Endothelial cell of hepatic sinusoid (primary cell): Measurements from ENCODE around the gene FAM163B.
"Not testable (repeated sequence)": the region's sequence is repeated elsewhere in the genome, so short reads cannot be mapped to it uniquely, and the experiment has no call there.

Experiments
- in situ Hi-C: cut with HindIII; loops from 2 replicates; pipeline ENCODE4 v1.10.0; 2017; ENCODE audit warnings: low sequenced_read_pairs

The FAM163B gene

DNA sequence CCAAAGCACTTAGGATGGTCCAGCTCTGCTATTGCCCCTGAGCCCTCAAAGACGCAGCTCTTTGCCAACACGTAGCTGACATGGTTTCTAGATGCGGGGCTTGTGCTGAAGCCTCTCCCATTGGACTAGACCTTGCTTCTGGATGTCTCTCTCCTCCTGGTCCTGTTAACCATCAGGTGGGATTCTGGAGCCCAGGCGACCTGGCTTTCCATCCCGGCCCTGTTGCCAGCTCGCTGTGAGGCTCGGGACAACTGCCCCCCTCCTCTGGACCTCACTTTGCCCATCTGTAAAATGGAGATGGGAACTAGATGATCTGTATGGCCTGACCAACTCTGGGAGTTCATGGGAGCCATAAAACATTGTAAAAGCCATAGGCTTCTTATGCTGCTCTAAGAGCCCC, 31.0 kb upstream of the FAM163B start:
- in situ Hi-C loops, result no loop called here

DNA sequence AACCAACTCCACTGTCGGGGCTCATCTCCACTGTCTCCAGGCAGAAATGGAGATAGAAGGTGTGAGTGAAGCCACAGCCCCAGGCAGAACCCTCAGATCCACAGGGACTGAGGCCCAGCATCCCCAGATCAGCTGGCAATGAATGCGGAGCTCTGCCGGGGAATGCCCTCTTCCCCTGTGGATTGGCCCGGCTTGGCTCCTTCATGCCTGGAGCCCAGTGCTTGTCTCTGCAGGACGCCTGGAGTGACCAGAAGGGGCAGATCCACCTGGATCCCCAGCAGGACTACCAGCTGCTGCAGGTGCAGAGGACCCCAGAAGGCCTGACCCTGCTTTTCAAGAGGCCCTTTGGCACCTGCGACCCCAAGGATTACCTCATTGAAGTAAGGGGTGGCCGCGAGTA, 30.4 kb upstream of the FAM163B start:
- in situ Hi-C loops, result no loop called here

DNA sequence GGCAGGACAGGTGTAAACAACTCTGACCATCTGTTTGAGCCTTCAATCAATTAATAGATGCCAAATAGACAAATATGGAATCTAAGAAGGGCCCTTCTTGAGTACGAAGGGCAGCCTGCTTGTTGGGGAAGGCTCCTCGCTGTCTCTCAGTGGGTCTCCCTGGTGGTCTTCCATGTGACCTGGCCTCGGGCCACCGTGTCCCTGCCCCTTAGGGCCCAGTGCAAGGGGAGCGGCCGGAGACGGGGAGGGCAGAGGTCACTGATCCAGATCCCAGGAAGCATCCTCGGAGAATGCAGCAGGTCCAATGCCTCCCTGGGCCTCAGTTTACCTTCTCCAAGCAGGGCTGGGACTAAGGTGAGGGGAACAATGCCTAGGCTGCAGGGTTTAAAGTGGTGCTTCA, 29.5 kb upstream of the FAM163B start:
- in situ Hi-C loops, result no loop called here

DNA sequence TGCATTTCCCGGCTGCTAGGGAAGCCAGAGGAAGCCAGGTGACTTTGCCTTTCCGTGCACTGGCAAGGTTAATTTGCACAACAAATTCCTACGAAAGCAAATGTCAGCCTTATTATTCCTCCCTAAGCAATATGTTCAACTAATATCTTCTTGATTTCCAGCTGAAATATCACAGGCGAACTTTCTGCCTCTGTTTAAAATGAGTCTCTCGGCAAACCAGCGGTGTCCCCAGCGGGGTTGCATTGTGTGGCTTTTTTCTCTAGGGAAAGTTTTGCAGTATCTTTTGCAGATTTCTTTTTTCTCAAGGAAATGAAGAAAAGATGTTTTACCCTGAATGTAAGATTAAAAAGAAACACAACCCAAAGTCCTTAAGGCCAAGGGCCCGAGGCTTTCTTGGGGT, 28.9 kb upstream of the FAM163B start:
- in situ Hi-C loops, result no loop called here

DNA sequence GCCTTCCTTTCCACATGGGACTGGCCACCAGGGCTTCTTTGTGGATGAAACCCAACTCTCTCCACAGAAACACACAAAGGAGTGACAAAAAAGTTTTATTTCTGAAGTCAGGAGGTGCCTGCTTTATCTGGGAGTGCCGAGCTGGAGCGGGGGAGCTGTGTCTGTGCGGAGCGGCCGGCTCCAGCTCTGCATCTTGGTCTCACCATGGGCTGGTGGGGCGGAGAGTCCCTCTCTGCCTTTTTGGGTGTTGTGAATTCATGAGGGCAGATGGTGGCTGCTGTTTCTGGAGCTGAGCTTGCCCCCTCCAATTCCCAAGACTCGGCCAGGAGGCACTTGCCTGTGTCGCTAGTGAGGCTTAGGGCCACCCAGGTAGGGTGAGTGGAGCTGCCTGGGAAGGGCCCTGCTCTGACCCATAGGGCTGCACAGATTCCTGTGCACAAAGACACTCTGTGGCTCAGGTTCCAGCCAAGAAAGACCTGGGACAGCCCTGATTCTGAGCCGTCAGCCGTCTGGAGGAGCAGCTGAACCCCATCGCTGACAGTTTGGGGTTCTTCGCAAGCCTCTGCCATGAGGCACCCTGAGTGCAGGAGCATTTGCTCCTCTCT, 28.4 kb upstream of the FAM163B start:
- in situ Hi-C loops, result no loop called here

DNA sequence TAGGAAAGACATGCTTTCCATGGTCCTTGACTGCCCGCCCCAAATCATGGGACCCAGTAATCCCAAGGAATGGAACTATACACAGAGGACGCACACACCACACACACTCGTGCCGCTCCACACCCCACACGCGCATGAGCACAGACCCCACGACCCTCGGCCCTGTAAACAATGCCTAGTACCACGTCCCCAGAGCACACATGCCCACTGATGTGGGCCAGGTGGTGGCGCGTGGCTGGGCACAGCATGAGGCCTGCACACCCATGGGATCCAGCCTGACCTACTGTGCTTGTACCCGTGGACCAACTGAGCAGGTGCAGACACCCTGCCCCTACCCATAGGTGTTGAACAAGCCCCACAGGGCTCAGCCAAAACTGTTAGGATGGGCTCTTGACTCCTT, 27.7 kb upstream of the FAM163B start:
- in situ Hi-C loops, result no loop called here

DNA sequence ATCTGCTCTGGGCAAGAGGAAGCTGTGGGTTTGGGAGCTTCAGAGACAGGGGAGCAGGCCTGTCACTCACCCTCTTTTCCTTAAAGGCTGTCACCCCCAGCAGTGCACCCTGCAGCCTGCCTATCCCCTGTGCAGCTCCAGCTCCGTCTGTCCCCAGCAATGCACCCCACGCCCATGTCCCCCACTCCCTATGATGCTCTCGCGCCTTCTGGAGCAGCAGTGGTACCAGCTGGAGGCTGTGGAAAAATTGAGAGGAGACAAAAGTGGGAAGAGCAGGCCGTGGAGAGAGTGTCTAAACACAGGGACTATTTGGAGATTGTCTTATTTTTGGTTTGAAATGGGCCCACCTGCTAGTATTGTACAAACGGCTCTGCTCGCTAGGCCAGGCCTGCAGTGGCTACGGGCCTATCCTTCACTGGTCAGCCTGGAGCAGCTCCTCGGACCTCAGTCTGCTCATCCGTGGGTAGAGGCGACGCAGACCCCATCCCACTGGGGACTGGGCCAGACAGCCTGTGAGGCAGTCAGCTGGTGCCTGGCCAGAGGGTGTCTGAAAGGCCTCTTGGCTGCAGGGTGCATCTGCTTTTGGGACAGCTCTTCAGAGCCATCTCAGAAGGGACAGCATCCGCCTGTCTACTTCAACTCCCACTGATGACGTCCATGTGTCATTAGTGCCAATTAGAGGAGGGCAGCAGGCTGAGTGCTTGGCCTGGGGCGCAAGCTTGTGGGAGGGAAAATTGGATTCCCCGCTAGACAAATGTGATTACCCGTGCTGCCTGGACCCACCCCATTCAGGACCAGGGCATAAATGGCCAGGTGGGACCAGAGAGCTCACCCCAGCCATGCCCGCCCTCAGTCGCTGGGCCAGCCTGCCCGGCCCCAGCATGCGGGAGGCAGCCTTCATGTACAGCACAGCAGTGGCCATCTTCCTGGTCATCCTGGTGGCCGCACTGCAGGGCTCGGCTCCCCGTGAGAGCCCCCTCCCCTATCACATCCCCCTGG, 26.6 kb upstream of the FAM163B start, which contains the start of gene DBH:
Gene DBH, plus strand, starts transcription at position 831 of the 999 bp plus-strand sequence. Its CDS starts 9 bp downstream, at position 840.
- in situ Hi-C loops, result no loop called here

DNA sequence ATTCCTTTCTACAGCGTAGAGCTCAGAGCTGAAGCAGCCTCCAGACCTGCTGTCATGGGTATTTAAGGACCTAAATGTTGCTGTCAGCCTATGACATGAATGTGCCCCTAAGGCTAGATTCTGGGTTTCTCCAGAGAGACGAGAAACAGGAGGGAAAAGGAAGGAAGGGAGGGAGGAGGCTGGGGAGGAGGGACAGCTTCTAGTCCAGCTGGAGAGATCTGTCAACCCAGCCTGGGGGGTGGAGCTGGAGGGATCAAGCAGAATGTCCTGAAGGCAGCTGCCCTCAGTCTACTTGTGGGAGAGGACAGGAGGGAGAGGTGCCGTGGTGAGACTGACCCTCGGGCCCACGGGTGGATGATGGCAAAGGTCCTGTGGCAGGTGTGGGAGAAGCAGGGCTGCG, 25.9 kb upstream of the FAM163B start:
- in situ Hi-C loops, result no loop called here

DNA sequence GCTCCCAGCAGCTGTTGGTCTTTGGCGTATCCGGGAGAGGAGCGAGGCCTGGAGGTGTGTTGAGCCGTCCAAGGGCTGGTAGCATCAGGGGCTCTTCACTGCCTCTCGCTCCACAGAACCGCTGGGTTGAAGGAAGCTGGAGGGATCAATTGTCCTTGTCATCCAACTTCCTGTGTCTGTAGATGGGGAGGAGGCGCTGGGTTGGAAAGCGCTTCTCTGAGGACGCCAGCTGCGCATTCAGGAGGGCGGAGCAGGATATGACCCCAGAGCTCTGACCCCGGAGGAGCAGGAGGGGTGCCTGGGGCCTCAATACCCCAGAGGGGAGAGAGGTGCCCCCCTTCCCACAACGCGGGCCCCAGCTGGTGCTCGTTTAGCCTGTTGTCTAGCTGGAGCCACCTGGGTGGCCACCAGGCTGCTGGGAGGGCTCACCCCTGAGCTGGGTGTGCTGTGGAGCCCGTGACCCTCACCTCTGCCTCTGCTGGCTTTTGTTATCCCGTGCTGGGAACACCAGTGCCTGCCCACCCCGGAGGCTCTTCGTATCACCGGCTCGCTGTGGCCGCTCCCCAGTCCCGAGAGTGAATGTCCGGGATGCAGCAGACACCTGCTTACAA, 25.0 kb upstream of the FAM163B start:
- in situ Hi-C loops, result loop anchor here (5.0 kb wide), 2 partner anchors 77 to 98 kb away; no protein-coding TSS in a partner anchor

DNA sequence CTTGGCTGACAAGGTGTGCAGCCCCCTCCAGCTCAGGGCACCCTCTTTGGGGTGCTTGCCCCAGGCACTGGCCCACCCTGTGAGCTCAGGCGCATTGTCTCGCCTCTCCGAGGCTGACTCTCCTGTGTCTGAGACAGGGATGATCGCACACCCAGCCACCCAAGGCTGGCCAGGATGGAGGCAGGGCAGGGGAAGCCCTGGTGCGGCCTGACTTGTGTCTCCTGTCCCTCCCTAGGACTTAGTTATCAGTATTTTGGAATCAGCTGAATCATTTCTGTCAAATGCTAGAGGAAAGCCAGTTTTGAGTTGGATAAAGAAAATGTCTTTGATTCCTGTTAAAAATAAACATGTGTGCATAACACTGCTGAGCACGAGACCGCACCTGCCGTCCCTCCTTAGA, 24.5 kb upstream of the FAM163B start:
- in situ Hi-C loops, result loop anchor here (5.0 kb wide), 2 partner anchors 76 to 99 kb away; no protein-coding TSS in a partner anchor

DNA sequence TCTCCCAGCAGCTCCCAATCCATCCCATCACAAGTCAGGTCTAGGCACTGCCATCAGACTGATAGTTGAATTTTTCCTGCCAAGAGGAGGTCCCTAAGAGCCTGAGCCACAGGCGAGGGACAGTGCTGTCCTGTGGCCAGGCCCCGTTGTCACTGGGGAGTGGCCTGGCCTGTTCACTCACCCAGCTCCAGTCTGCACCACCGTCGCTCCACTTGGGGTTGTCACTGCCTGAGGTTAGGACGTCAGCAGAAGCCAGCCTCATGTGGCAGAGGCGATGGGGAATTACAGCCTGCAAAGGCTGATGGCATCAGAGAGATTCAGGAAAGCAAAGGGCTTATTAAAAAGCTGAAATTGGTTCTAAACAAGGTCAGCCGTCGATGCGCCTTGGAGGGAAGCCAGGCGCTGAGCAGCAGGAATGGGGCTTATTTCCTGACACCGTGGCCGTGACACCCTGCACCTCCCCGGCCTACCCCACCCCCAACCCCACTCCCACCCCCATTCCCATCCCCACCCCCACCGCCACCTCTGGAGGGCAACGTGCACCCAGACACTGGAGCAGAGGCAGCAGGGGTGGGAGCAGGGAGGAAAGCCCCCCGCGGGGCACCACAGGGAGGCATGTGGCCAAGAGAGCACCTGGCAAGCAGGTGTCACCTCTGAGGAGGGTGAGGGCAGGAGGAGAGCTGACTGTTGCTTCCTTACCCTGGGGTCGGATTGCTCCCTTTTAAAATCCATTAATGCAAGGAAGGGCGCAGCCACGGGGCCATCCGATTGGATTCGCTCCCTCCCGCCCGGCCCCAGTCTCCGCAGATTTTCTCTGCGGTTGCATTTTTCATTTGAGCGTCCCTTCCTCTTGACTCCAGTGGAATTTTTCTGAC, 23.9 kb upstream of the FAM163B start:
- in situ Hi-C loops, result loop anchor here (5.0 kb wide), 2 partner anchors 76 to 99 kb away; no protein-coding TSS in a partner anchor

DNA sequence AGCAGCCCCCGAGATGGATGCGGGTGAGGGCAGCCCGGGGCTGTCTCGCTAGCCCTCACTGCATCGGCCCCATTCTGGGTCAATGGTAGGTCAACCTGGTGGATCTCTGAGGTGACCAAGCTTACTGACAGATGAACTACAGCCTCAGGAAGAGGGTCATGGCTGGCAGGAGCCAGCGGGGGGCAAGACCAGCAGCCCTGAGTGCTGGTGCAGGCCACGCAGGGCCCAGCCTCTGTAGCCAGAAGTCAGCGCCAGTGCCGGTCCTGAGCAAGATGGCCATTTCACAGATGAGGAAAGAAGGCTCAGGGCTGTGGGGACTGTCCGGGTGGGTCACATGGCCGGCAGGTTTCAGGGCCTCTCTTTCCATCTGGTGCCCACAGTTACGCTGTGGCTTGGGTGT, 21.9 kb upstream of the FAM163B start:
- in situ Hi-C loops, result loop anchor here (5.0 kb wide), 2 partner anchors 74 to 101 kb away; no protein-coding TSS in a partner anchor

DNA sequence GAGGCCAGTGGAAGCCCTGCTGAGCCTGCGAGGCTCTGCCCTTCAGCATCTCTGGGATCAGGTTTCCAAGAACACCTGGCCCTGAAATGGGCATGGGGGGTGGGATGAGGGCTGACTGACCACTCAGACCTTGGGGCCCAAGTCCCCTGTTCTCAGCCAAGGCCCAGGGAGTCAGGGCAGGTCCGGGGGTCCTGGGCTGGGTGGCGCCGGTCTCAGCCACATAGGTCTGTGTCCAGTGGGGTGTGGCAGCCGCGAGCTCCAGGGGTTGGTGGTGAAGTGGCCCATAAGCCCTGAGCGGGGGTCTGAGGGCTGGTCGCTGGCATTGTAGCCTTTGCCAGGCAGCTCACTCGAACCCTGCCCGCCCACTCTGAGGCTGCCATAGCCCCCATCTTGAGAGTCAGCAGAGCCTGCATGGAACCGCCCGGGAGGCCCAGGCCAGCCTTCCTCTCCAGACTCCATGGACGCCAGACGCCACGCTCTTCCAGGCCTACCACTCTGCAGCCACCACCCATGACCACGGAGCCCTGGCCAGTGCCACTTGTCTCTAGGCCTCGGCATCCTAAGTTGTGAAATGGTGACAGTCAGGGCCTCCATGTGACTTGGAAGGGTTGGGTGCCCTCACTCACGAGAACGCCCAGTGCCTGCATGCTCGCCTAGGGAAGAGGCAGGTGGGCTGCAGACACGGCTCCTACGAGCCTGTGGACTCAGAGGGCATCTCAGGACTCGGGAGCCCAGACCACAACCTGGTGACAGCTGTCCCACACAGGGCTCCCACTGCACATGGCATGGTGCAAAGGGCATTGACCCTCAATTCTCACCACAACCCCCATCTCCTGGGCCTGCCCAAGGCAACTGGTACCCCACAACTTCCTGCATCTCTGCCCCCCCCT, 20.3 kb upstream of the FAM163B start:
- in situ Hi-C loops, result loop anchor here (5.0 kb wide), 2 partner anchors 72 to 103 kb away; no protein-coding TSS in a partner anchor

DNA sequence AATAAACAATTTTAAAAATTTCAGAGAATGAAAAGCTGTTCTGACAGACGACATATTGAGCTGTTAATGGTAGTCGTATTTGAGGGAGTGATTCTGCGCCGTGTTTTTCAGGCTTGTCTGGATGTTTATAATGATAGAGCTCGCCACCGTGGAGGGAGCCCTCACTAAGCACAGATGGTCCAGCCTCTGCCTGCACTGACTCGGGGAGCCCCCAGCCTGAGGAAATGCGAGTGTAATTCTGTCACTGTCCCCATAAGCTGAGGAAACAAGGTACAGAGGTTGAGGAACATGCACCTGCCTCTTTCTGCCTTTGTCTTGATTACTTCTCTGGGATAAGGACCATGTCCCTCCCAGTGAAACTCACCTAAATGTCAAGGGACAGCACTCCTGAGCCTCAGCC, 19.6 kb upstream of the FAM163B start:
- in situ Hi-C loops, result no loop called here

DNA sequence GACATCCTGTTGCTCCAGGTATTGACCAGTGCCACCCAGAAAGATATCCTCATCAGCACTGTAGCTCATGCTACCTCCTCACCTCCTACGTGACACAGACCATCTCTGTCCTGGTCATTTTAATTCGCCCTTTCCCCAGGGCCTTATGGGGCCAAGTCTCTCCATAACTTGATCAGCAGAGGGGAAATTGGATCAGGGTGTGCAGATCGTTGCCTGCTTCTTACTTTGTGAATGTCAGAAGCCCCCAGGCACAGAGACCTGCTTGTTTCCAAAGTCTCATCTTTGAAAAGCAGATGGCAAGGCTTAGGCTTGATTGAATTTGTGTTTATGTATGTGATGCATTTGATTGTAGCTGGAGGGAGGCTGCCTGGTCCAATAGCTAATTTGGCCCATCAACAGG, 18.2 kb upstream of the FAM163B start:
- in situ Hi-C loops, result no loop called here

DNA sequence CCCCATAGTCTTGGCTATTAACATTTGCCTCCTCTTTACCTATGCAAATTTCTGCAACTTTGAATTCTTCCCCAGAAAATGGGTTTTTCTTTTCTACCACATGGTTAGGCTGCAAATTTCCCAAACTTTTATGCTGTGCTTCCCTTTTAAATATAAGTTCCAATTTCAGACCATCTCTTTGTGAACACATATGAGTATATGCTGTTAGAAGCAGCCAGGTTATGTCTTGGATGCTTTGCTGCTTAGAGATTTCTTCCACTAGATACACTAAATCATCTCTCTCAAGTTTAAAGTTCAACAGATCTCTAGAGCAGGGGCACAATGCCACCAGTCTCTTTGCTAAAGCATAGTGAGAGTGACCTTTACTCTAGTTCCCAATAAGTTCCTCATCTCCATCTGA, 16.8 kb upstream of the FAM163B start:
- in situ Hi-C loops, result not testable (repeated sequence)

DNA sequence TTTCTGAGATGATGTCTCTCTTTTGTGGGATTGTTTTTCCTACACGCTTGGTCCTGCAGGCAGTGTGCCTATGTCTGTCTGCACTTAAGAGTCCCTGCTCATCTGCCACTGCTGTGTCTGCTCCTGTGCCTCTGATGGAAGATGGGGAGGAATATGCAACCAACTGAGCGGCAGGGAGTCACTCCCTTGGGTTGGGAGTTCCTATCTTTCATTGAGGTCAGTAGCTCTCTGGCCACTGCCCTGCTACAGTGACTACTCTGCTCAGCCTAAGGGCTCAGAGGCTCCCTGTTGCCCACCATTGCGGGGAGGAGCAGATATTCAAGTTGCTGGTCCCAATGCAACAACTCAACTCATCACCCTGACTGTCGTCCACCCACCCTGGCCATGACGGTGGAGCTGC, 13.4 kb upstream of the FAM163B start:
- in situ Hi-C loops, result no loop called here

DNA sequence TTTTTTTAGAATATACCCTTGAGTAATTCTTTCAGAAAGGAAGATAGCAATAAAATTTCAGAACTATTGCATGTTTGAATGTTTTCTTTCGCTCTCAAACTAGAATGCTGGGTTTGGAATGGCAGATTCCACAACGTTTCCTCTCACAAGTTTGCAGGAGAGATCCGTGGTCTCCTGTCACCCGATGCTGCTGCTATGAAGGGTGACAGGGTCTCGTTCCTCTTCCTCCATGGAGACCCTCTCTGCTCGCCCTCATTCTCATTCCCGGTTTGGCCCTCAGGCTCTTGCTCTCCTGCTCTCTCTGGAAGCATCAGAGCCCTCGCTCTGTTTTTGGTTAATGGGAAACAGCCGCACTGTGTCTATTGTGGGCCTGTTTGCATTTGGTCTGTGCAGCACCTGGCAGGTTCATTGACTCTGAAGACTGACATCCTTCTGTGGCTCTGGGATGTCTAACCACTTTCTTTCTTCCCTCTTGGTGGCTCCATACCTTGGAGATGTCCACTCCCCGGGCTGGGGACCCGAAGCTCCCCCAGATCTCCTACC, 12.6 kb upstream of the FAM163B start:
- in situ Hi-C loops, result no loop called here

DNA sequence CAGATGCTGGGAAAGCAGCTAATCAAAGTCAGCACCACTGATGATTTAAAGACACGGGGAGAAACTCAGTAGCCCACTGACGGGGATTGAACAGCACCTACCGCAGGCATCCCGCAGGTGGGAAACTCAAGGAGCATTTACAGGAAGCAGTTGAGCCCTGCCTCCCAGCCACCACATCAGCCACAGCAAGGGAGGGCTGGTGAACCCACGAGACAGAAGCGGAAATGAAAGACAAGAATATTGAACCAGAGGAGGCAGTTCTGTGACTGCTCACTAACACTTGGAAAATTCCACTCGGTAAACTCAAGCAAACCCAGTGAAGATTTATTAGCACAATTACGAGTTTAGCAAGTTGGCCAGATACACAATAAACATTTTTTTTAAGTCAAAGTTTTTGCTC, 10.6 kb upstream of the FAM163B start:
- in situ Hi-C loops, result no loop called here
